ENCODE results near the gene UGT1A7. TPM values are rescaled to one million over a fixed set of nuclear protein-coding genes. Genes with fewer than 3 reads are reported as not detected.
A peak's percentile ranks its signal among the peaks of the same experiment; 100 is the strongest.

The UGT1A7 gene
- total RNA-seq, 1 experiment from 2014 or later = not detected

GRCh38 chr2:233798335-233799086 lies 116.8 kb downstream of the UGT1A7 start:
- DNase-seq (ENCODE audit: low read depth) = no peak

GRCh38 chr2:233799087-233799665 lies 117.5 kb downstream of the UGT1A7 start:
- DNase-seq (ENCODE audit: low read depth) = no peak

GRCh38 chr2:233799716-233800115 lies 118.0 kb downstream of the UGT1A7 start:
- DNase-seq (ENCODE audit: low read depth) = no peak

- DNase-seq (ENCODE audit: low read depth) = no peak
Observed at GRCh38 chr2:233800208-233800607, 118.5 kb downstream of the UGT1A7 start.

- DNase-seq (ENCODE audit: low read depth) = peak; percentile 67
Observed at GRCh38 chr2:233801357-233802131, 119.8 kb downstream of the UGT1A7 start.

GRCh38 chr2:233802132-233802815 lies 120.6 kb downstream of the UGT1A7 start:
- no peak for DNase-seq (ENCODE audit: low read depth)

- DNase-seq (ENCODE audit: low read depth) = no peak
Observed at GRCh38 chr2:233803292-233803911, 121.7 kb downstream of the UGT1A7 start.

- DNase-seq (ENCODE audit: low read depth) = no peak
Observed at GRCh38 chr2:233803994-233804393, 122.3 kb downstream of the UGT1A7 start.

GRCh38 chr2:233807215-233807865 lies 125.6 kb downstream of the UGT1A7 start:
- no peak for DNase-seq (ENCODE audit: low read depth)

- no peak for DNase-seq (ENCODE audit: low read depth)
Observed at GRCh38 chr2:233807966-233808935, 126.5 kb downstream of the UGT1A7 start.

- no peak for DNase-seq (ENCODE audit: low read depth)
Observed at GRCh38 chr2:233810385-233810784, 128.7 kb downstream of the UGT1A7 start.

GRCh38 chr2:233811087-233811486 lies 129.4 kb downstream of the UGT1A7 start:
- DNase-seq (ENCODE audit: low read depth) = no peak

GRCh38 chr2:233811732-233812131 lies 130.0 kb downstream of the UGT1A7 start:
- DNase-seq (ENCODE audit: low read depth) = no peak

GRCh38 chr2:233813236-233814055 lies 131.7 kb downstream of the UGT1A7 start:
- no peak for DNase-seq (ENCODE audit: low read depth)

GRCh38 chr2:233814056-233814835 lies 132.5 kb downstream of the UGT1A7 start:
- DNase-seq (ENCODE audit: low read depth) = peak; percentile 23

- DNase-seq (ENCODE audit: low read depth) = no peak
Observed at GRCh38 chr2:233815861-233816260, 134.2 kb downstream of the UGT1A7 start.

- DNase-seq (ENCODE audit: low read depth) = no peak
Observed at GRCh38 chr2:233816334-233816733, 134.6 kb downstream of the UGT1A7 start.

GRCh38 chr2:233816771-233817170 lies 135.1 kb downstream of the UGT1A7 start:
- no peak for DNase-seq (ENCODE audit: low read depth)

Data from HT1080 (cell line).